NCI-H2029 treated with DMSO at 0.1 percent for 48 hours (cell line): Measurements from ENCODE around the gene PITHD1.
"Not testable (repeated sequence)": the region's sequence is repeated elsewhere in the genome, so short reads cannot be mapped to it uniquely, and the experiment has no call there.

Source experiments
- DNase-seq: peaks from one replicate; lab custom pipeline; 2025; lab: John Stamatoyannopoulos, UW

The PITHD1 gene

DNA sequence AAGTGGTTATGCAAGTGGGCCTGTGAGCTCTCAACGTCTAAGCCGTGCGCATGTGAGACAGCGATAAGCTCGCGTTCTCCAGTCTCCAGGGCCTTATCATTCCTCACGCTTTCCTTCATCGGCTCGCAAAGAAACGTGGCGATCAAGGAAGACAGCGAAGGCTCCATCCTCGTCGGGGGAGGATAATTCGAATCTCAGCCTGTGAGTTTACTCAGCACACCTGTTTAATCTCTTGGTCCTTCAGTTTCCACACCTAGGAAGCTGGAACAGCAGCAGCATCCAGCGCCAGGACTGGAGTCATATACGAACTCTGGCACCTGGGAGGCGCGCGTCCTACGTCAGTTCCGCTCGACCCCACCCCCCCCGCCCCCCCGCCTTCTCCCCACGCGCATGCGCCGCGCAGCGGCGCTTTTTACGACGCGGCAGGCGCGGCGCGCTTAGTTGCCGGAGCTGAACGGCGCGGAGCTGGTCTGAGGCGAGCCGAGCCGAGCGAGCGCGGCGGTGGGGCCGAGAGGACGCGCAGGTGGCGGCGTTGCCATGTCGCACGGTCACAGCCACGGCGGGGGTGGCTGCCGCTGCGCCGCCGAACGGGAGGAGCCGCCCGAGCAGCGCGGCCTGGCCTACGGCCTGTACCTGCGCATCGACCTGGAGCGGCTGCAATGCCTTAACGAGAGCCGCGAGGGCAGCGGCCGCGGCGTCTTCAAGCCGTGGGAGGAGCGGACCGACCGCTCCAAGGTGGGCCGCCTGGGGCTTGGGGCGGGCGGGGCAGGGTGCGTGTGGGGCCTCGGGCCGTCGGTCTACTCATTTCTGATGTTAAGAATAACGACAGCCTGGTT is at the start of gene PITHD1:
Gene PITHD1 (plus strand): TSS at position 440 of the 836 bp plus-strand sequence. CDS start 98 bp downstream, at position 538.
- peak; percentile 44 for DNase-seq

- no peak for DNase-seq
Observed at GRCh38 chr1:23732363-23733224, 45.6 kb upstream of the PITHD1 start.

GRCh38 chr1:23733281-23733680 is 44.9 kb upstream of the PITHD1 start:
- DNase-seq, result not testable (repeated sequence)

GRCh38 chr1:23736437-23737134 is 41.6 kb upstream of the PITHD1 start:
- no peak for DNase-seq

DNA sequence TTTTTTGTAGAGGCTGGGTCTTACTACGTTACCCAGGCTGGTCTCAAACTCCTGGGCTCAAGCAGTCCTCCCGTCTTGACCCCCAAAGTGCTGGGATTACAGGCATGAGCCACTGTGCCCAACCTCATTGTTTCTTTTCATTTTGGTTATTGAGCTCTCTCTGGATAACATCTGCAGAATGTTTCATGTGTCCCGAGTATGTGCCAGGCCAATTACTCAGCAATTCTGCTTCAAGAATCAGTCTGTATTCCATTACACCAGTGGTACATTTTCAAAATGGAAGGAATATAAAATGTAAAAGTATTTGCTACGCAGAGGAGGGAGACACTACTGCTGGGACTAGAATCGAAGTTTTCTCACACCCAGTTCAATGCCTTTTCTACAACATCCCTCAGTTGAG is 36.6 kb upstream of the PITHD1 start:
- DNase-seq, result no peak

DNA sequence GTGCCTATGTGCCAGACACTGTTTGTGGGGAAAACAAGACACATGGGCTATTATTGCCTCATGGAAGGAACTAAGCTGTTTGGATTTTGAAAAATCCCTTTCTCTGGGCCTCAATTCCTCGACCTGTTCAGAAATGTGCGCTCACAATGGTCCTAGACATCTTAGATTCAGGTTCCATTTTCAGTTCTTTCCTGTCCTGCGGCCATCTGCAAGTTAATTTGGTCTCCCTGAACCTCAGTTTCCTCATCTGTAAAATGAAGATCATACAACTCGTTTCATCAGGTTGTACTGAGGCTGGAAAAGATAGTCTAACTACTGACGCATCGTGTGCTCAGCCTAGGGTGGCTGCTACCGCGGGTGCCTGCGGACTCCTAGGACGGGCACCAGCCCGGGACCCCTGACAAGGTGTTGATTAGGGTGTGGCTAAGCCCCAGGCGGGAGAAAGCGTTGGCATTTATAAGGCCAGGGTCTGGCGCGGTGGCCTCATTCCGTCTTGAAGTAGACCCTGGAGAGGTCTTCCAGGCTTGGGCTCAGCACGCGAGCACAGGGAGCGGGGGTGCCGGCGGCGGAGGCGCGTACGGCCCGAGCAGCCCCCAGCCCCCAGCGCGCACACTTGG is 35.4 kb upstream of the PITHD1 start:
- no peak for DNase-seq

DNA sequence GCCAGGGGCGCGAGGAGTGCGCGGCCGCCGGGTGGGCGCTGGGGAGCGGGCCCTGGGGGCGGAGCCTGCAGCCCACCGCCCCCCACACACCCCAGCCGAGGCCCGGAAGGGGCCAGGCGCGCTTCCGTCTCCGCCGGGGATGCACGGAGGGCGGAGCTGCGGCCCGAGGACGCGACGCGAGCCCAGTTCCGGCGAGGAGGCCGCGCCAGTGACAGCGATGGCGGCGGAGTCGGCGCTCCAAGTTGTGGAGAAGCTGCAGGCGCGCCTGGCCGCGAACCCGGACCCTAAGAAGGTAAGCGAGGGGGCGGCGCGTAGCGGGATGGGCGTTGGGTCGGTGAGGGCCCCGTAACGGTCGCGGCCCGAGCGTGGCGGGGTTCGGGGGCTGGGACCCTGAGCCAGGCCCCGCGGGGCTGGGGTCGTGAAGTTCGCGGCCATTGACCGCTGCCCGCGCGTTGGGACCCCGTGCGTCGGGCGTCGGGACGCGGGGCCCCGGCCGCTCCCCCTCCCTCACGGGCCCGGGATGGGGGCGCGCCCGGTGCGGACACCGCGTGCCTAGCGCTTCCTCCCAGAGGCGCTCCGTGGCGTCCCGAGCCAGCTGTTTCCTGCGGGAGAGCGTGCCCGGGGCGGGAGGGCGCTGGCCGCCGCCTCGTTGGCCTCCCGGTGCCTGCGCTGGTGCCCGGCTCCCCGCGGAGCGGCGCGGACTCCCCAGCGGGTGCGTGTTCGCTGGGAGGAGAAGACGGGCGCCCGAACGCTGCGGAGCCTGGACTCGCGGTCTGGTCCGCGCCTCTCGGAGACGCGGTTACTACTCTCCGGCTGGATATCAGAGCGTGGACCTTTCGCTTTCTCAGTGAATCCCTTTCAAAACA is 34.7 kb upstream of the PITHD1 start, which contains the start of gene ELOA:
Gene ELOA (plus strand): TSS at position 185 of the 866 bp plus-strand sequence. CDS start 33 bp downstream, at position 218.
- no peak for DNase-seq

- DNase-seq, result no peak
Observed at GRCh38 chr1:23745515-23745914, 32.7 kb upstream of the PITHD1 start.

DNA sequence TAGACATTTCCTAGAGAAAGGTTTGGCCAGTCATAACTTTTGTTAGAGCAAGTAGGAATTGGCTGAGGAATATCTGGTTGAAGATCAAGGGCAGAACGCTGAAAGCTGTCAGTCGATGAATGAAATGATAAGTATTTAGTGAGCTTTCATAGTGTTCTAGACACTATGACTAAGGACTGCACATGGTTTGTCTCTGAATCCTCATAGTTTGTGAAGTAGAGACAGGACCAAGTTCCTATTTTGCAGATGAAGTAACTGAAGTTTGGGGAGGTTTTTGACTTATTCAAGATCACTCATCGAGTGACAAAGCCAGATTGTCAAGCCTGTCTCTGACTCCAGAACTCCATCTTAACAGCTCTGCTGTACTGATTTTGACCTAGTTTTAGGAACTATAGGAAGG is 30.2 kb upstream of the PITHD1 start:
- no peak for DNase-seq

DNA sequence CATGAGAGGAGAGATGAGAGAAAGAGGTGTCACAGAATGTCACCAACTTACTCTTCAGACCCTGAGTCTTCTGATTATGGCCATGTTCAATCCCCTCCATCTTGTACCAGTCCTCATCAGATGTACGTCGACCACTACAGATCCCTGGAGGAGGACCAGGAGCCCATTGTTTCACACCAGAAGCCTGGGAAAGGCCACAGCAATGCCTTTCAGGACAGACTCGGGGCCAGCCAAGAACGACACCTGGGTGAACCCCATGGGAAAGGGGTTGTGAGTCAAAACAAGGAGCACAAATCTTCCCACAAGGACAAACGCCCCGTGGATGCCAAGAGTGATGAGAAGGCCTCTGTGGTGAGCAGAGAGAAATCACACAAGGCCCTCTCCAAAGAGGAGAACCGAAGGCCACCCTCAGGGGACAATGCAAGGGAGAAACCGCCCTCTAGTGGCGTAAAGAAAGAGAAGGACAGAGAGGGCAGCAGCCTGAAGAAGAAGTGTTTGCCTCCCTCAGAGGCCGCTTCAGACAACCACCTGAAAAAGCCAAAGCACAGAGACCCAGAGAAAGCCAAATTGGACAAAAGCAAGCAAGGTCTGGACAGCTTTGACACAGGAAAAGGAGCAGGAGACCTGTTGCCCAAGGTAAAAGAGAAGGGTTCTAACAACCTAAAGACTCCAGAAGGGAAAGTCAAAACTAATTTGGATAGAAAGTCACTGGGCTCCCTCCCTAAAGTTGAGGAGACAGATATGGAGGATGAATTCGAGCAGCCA is 27.0 kb upstream of the PITHD1 start:
- peak; percentile 41 for DNase-seq

- no peak for DNase-seq
Observed at GRCh38 chr1:23751815-23752200, 26.4 kb upstream of the PITHD1 start.

DNA sequence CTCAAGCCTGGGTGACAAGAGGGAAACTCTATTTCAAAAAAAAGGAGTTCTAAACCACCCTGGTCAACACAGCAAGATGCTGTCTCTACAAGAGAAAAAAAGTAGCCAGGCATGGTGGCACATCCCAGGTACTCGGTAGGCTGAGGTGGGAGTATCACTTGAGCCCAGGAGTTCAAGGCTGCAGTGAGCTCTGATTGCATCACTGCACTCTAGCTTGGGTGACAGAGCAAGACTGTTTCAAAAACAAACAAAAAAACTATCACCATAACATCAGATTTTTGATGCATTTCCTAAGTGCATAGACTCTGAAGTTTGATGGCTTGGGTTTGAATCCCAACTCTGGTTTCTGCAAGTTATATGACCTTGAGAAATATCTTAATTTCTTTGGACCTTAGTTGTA is 25.3 kb upstream of the PITHD1 start:
- no peak for DNase-seq

DNA sequence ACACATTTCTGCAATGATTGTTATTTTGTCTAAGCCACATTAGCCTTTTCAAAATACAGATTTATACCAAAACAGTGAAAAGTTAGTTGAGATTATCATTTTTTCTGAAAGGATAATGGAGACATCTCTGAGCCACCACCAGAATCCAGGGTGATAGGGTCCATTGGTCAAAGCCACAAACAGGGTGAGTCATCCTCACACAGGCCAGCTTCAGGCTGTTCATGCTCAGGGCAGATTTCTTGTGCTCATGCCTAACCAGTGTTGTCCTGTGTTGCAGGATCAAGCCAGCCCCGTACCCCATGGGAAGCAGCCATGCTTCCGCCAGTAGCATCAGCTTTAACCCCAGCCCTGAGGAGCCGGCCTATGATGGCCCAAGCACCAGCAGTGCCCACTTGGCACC is 21.5 kb upstream of the PITHD1 start:
- no peak for DNase-seq

DNA sequence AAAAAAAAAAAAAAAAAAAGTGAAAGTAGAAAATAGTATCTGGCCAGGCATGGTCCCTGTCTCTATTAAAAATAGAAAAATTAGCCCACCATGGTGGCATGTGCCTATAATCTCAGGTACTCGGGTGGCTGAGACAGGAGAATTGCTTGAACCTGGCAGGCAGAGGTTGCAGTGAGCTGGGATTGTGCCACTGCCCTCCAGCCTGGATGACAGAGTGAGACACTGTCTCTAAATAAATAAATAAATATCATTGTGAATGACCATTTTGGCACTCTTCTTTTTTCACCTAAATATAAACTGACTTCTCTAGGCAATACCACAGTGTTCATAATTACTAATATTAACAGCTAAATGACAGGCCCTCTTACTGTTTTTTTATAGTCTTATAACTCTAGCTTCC is 20.4 kb upstream of the PITHD1 start:
- no peak for DNase-seq

- no peak for DNase-seq
Observed at GRCh38 chr1:23759277-23759676, 18.9 kb upstream of the PITHD1 start.

GRCh38 chr1:23763041-23763577 is 15.1 kb upstream of the PITHD1 start:
- DNase-seq, result no peak

- DNase-seq, result no peak
Observed at GRCh38 chr1:23768733-23769132, 9.5 kb upstream of the PITHD1 start.

DNA sequence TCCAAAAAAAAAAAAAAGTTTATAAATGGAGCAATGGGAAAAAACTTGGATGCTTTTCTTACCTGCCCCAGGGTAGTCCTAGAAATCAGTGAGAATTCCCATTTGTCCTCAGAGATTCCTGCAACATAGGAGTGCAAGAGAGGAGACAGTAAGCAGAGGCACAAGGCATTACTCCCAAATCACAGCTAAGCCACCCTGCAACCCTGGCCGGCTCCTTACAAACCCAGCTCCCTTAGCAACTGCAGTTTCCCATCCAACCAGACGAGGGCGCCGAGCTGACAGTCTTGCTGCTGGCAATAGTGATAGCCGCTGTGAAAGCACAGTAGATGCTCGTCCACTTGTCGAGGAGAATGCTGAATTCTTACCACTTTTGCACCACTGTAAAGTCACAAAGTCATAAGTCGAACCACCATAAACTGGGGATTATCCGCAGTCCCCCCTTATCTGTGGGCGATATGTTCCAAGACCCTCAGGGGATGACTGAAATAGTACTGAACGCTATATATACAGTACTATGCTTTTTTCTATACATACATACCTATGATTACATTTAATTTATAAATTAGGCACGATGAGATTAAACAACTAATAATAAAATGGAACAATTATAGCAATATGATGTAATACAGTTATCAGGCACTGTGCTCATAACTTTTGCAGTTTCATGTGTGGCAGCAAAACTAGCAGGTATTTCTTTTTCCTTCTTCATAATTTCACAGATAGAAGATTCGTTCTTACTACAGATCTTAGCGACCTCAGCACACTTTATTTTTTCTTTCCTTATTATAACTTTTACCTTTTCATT is 6.0 kb upstream of the PITHD1 start:
- peak; percentile 36 for DNase-seq

DNA sequence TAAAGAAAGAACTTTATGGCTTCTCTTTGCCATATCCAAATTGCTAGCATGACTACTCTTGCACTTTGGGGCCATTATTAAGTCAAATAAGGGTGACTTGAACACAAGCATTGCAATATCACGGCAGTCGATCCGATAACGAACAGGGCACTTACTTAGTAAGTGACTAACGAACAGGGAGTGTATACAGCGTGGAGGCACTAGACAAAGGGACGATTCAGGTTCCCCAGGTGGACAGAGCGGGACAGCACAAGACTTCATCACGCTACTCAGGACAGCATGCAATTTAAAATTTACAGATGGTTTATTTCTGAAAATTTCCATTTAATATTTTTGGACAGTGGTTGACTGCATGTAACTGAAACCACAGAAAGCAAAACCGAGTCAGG is 5.4 kb upstream of the PITHD1 start:
- DNase-seq, result no peak
